ENCODE results near the gene TCTA.
"Not testable (repeated sequence)": the region's sequence is repeated elsewhere in the genome, so short reads cannot be mapped to it uniquely, and the experiment has no call there.

The TCTA gene, protein sequence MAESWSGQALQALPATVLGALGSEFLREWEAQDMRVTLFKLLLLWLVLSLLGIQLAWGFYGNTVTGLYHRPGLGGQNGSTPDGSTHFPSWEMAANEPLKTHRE

DNA sequence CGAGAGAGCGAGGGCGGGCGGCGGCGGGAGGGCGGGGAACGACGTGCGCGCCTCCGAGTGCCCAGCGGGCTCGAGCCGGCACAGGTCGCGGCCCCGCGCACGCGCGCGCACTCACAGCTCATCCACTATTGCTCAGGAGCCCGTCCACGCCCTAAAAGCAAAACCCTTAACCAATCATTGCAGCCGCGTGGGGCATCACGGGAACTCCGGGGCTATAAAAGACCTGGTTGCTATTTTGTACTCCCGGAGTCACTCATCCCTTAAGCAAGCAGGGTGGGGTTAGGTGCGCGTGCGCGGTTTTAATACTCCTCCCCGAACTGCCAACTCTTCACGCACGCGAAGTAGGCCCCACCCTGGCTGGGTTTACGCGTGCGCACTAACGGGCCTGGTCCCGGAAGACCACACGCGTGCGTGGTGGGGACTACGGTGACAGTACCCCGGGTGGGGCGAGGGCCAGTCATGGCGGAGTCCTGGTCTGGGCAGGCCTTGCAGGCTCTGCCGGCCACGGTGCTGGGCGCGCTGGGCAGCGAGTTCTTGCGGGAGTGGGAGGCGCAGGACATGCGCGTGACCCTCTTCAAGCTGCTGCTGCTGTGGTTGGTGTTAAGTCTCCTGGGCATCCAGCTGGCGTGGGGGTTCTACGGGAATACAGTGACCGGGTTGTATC lies at the start of gene TCTA, which contains the start of gene RHOA:
TSS of gene TCTA (plus strand) at position 456 of the 664 bp plus-strand sequence. CDS start at position 460, 4 bp downstream.
TSS of gene RHOA (minus strand) at position 9 of the 664 bp plus-strand sequence. CDS start 36,387 bp downstream, outside the sequence.
- DNase-seq, result peak; percentile 100

DNA sequence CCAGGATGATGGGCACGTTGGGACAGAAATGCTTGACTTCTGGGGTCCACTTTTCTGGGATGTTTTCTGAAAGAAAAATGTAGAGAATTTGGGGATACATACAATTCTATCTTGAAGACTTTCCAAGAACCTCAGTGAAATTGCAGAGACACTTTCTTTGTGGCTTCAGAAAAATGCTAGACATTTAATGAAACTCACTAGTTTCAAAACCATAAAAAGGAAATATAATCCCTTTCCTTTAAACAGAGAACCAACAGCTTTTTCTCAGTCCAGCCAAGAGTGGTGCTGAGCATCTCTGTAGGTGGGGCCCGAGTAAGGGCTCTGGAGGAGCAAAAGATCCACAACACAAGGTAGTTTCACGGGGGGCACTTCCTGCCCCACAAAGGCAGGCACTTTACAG lies 49.7 kb upstream of the TCTA start:
- no peak for DNase-seq

DNA sequence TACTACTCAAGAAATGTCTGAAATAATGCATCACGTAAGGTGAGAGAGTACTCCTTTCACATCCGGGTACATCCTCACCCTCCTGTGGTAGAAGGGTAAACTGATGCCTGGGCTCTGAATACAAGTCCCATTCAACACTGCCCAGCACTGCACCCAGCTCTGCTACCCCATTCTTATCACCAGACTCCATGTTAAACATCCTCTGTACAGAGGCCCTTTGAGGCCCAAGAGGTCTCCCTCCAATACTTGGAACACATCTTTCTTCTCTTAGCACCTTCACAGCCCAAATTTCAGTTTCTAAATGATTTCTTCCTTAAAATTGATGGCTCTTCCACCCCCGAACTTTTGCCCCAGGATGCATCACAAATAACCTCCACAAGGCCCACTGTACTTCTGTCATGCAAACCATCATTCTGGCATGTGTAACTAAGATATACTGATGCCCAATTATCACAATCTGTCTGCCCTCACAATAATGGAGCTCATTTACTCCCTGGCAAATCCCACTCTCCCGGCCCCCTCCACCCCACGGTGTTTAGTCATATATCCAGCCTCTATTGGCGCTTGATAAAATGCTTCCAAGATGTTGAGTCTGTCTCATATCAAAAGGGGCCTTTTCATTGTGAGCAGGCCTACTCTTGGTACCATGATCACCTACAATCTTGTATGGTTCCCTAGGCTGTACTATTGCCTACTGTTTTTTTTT lies 41.5 kb upstream of the TCTA start:
- no peak for DNase-seq

DNA sequence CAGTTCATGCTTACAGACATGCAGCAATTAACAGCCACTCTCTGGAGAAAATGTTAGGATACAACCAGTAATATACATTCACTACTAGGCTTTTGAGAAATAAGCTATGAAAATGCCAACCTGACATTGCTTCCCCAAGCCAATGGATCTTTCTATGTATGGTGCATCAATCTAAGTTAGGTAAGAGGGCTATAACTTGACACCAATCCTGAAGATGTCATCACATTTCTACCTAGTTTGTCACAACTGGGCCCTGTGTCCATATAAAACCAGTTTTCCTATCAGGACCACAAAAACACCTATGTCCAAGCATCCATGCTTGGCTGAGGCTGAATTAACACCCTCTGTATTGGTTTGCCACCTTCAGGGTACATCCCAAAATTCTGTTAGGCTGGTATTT lies 40.3 kb upstream of the TCTA start:
- DNase-seq, result no peak

DNA sequence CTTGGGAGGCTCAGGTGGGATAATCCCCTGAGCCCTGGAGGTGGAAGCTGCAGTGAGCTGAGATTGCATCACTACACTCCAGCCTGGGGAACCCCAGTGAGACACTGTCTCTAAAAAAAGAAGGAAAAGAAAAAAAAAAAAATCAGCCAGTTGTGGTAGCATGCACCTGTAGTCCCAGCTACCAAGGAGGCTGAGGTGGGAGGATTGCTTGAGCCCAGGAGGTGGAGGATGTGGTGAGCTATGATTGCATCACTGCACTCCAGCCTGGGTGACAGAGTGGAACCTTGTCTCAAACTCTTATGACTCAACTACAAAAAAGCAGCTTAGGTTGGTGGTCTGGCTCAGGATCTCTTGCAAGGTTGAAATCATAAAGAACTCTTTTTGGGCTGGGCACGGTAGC lies 34.7 kb upstream of the TCTA start:
- DNase-seq, result no peak

DNA sequence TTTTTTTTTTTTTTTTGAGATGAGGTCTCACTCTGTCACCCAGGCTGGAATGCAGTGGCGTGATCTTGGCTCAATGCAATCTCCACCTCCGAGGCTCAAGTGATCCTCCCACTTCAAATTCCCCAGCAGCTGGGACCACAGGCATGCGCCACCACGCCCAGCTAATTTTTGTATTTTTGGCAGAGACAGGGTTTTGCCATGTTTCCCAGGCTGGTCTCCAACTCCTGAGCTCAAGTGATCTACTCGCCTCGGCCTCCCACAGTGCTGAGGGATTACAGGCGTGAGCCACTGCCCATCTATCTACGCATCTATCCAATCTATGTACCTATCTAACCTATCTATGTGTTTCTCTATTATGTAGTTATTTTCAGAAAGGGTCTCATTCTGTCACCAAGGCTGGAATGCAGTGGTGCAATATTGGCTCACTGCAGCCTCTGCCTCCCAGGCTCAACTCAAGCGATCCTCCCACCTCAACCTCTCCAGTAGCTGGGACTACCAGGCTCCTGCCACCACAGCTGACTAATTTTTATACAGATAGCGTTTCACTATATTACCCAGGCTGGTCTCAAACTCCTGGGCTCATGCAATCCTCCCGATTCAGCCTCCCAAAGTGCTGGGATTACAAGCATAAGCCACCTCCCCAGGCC lies 33.9 kb upstream of the TCTA start:
- DNase-seq, result no peak

DNA sequence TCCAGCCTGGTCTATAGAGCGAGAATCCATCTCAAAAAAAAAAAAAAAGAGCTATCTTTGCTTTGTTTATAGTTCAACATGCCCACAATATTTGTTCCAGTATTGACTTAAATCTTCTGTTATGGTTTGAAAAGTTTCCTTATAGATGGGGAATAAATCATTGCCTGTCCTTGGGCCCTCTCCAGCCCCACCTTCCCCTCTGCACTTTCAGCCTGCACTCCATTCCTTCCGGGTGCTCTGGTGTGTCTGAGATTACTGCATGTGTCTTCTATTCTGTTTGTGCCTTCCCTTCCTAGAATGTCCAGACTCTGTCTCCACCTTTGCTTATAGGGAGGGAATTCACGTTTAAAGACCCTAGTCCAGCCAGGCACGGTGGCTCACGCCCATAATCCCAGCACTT lies 28.8 kb upstream of the TCTA start:
- DNase-seq, result no peak

DNA sequence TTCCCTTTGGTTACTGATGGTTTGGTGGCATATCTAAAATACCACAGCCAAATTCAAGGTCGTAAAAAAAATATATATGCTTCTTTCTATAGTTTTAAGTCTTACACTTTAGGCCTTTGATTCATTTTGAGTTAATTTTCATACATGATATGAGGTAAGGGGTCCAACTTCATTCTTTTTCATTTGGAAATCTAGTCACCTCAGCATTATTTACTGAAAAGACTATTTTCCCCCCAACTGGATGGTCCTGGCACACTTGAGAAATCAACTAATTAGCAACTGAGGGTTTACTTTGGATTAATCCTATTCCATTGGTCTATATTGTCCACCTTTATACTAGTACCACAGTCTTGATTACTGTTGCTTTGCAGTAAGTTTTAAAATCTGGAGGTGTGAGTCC lies 26.6 kb upstream of the TCTA start:
- DNase-seq, result no peak

DNA sequence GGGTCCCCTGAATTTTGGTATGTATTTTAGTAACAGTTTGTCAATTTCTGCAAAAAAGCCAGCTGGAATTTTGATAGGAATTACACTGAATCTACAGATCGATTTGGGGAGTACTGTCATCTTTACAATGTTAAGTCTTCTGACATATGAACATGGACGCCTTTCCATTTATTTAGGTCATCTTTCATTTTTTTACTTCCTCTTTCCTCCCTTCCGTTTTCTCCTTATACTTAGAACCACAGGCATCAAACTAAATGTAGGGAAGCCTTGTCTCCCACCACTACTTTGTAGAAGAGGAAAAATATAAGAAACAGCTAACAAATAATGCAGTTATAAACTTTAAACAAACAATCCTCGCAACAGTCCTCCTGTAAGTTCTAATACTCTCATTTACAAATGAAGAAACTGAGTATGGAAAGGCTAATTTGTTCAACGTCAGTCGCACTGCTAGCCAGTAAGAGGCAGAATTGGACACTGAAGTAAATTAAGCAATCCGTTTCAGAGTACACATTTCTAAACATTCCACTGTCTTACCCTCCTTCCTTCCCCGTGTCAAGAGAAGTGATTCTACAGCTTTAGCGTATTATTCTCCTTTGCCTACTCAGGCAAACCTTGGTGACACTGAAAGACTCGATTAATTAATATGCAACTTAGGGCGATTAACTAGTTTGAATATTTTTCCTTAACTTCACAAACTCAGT lies 26.0 kb upstream of the TCTA start:
- DNase-seq, result no peak

DNA sequence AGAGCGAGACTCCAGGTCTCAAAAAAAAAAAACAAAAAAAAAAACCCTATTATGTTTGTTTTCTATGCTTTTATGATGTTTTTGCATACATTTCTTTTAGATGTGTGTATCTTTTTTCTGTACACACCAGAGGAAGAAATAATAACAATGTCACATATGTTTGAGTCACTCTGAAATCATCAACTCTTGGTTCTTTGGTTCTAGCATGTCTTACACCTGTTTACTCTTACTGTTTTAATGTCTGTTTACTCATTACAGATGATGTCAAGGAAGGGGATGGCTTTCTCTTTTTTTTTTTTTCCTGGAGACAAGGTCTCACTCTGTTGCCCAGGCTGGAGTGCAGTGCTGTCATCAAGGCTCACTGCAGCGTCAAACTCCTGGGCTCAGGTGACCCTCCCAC lies 24.5 kb upstream of the TCTA start:
- no peak for DNase-seq

DNA sequence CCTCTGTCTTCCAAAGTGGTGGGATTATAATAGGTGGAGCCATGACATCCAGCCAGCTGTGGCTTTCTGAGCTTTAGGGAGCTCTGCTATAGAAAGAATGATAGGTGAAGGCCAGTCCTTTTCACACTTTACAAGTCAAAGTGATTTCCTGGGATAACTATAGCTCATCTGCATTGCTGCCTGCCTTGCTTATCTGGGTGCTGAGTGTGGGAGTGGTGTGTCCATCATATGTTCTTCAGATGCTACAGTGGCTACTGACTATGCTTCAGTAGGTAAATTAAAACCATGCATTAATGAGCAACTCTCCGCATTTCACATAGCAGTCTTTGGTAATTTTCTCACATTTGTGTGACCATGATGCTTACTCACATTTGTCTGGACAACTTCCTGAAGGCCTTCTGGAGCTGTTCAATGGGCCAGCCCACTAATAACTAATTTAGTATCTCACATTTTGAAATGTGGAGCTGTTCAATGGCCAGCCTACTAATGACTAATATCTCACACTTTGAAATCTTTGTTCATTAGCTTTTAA lies 23.9 kb upstream of the TCTA start:
- no peak for DNase-seq

DNA sequence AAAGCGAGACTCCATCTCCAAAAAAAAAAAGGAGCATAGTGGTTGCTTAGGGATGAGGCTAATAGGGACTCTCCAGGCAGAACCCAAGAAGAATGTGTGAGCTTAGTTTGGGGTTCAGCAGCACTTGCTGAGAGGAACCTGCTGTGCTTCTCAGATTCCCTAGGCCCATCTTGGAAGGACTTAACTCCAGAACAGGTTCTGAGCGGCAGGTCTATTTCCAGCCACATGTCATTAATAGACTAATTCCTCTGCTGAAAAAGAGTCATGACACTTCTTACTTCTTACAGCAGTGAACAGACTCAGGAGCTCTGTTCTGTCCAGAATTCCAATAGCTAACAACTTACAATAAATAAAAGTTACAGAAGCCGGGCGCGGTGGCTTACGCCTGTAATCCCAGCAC lies 22.9 kb upstream of the TCTA start:
- DNase-seq, result no peak

DNA sequence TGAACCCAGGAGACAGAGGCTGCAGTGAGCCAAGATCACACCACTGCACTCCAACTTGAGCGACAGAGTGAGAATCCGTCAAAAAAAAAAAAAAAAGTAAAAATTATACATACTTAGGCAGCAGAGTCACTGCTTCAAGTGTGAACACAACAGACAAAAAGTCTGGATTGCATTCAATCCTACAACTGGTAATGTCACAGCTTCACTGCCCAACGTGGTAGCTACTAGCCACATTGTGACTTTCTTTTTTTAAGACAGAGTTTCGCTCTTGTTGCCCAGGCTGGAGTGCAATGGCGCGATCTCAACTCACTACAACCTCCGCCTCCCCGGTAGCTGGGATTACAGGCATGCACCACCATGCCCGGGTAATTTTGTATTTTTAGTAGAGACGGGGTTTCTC lies 20.9 kb upstream of the TCTA start:
- not testable (repeated sequence) for DNase-seq

DNA sequence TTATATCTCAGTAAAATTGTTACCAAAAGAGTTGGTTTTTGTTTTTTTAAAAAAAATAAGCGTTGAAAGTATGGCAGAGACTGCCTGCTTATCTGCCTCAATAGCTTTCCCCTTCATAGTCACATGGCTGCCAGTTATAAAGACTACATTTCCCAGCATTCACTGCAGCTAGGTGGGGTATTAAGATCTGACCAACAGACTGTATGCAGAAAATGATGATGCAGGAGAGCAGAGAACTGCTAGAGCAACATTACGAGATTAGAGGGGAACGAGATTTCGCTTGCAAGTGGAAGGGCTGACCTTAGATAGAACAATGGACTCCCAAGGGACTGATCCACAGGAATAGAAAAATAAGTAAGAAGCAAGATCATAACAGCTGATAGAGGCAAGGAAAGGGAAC lies 14.8 kb upstream of the TCTA start:
- DNase-seq, result peak; percentile 94

DNA sequence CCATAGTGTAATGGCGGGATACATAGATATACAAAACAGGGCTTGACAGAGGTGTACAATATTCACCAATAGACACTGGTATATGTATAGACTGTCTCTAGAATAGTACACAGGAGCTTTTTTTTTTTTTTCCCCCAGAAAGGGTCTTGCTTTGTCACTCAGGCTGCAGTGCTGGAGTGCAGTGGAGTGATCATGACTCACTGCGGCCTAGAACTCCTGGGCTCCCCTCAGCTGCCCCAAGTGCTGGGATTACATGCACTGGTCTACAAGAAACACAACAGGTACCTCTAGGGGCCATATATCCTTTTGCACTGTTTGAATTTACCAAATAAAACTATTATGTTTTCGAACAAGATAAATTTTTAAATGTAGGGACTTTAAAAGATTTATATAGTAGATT lies 12.8 kb upstream of the TCTA start:
- DNase-seq, result no peak

DNA sequence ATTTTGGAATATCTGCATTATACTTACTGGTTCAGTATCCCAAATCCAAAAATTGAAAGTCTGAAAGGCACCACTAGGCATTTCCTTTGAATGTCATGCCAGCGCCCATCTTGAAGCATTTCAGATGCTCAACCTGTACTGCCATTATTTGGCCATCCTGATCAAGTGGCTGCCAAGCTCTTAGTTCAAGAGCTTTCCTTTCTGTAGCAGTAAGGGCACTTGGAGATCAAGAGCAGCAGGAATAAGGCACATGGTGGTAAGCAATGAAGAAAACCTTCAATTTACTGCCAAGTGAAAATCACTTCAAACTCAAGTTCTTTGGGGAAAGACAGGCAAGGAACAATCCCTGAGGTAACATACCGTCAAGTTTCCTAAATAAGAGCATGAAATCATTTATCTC lies 10.5 kb upstream of the TCTA start:
- DNase-seq, result no peak

DNA sequence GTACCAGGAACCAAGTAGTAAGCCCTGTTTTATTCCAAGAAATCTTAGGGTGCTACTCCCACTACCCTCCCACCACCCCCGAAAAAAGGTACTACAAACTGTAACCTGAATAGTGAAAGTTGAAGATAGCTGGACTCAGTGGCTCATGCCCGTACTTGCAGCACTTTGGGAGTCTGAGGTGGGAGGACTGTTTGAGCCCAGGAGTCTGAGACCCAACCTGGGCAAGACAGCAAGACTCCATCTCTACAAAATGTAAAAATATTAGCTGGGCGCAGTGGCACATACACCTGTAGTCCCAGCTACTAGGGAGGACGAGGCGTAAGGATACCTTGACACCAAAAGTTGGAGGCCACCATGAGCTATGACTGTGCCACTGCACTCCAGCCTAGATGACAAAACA lies 8.3 kb upstream of the TCTA start:
- no peak for DNase-seq

DNA sequence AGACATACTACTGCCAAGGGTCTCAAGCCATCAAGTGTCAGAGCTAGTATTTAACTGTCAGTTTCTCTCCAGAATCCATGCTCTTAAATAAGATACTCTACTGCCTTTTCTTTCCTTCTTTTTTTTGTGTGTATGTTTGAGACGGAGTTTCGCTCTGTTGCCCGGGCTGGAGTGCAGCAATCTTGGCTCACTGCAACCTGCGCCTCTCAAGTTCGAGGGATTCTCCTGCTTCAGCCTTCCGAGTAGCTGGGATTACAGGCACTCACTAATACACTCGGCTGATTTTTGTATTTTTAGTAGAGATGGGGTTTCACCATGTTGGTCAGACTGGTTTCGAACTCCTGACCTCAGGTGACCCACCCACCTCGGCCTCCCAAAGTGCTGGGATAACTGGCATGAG lies 6.7 kb upstream of the TCTA start:
- not testable (repeated sequence) for DNase-seq

DNA sequence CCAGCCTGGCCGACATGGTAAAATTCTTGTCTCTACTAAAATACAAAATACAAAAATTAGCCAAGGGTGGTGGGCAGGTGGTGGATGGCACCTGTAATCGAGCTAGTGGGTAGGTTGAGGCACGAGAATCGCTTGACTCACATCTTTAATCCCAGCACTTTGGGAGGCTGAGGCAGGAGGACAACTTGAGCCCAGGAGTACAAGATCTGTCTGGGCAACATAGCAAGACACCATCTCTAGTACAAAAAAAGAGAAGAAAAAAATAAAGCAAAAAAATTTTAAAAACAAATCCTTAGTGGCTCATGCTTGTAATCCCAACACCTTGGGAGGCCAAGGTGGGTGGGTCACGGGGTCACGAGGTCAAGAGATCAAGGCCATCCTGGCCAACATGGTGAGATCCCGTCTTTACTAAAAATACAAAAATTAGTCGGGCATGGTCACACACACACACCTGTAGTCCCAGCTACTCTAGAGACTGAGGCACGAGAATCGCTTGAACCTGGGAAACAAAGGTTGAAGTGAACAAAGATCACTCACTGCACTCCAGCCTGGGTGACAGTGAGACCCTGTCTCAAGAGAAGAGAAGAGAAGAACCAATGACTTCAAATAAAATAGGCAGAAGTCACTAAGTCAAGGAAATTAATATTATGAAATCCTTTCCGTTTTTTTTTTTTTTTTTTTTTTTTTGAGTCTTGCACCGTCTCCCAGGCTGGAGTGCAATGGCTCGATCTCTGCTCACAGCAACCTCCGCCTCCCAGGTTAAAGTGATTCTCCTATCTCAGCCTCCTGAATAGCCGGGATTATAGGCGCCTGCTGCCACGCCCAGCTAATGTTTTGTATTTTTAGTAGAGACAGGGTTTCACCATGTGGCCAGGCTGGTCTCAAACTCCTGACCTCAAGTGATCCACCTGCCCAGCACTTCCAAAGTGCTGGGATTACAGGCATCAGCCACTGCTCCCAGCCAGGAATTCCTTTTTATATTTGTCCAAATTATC lies 5.4 kb upstream of the TCTA start:
- DNase-seq, result peak; percentile 28

DNA sequence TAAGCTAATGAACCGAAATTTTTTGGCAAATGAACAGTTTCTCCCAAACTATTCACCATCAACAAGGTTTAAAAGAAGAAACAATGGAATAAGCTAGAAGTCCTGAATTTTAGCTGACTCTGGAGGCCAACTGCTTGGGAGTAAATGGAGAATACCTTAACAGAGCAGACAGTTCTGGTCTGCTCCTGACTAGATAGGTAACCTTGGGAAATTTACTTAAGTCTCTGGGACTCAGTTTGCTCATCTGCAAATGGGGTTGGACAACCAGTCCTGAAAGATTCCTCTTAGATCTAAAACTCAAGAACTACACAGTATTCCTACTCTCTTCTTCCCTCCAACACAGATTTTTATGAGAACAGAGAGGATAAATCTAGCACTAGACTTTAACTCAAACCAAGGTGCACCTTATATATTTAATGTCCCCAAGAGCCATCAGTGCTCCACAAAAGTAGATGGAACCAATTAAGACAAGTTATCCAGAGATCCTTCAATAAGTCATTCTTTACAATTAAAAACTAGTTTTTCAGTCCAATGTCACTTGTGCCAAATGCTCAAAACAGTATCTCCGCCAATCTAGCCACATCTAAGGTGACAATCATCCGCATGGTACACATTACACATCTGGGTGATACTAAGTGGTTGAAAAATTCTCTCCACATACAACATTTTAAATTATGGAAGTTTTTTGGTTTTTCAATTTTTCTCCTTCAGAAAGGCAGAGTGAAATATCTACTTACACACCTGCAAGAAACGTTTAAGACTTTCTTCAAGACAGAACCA lies 2.0 kb upstream of the TCTA start:
- DNase-seq, result no peak
